SW 1271 (cell line): ENCODE results near the gene SNX24.

Experiments used
- DNase-seq, 2 experiments: peaks; one replicate each; lab custom pipeline; 2025; lab: John Stamatoyannopoulos, UW

The SNX24 gene

GRCh38 chr5:122921826-122922225, 76.4 kb downstream of the SNX24 start:
- DNase-seq = no peak

- no peak for DNase-seq
Observed at GRCh38 chr5:122924203-122924602, 78.8 kb downstream of the SNX24 start.

GRCh38 chr5:122924719-122925395, 79.4 kb downstream of the SNX24 start:
- DNase-seq = no peak

GRCh38 chr5:122929001-122929400, 83.6 kb downstream of the SNX24 start:
- no peak for DNase-seq

GRCh38 chr5:122929980-122930379, 84.6 kb downstream of the SNX24 start:
- no peak for DNase-seq

GRCh38 chr5:122933956-122934355, 88.5 kb downstream of the SNX24 start:
- no peak for DNase-seq

- DNase-seq = no peak
Observed at GRCh38 chr5:122936088-122936487, 90.7 kb downstream of the SNX24 start.

- no peak for DNase-seq
Observed at GRCh38 chr5:122937914-122938313, 92.5 kb downstream of the SNX24 start.

- DNase-seq = no peak
Observed at GRCh38 chr5:122940890-122941289, 95.5 kb downstream of the SNX24 start.

- no peak for DNase-seq
Observed at GRCh38 chr5:122941737-122942136, 96.3 kb downstream of the SNX24 start.

GRCh38 chr5:122942164-122942914, 96.9 kb downstream of the SNX24 start:
- DNase-seq = no peak

GRCh38 chr5:122943050-122943698, 97.8 kb downstream of the SNX24 start:
- no peak for DNase-seq

- DNase-seq = no peak
Observed at GRCh38 chr5:122944051-122944450, 98.6 kb downstream of the SNX24 start.

- no peak for DNase-seq
Observed at GRCh38 chr5:122947372-122947771, 102.0 kb downstream of the SNX24 start.

- DNase-seq = no peak
Observed at GRCh38 chr5:122947772-122948171, 102.4 kb downstream of the SNX24 start.

GRCh38 chr5:122948319-122948718, 102.9 kb downstream of the SNX24 start:
- no peak for DNase-seq

- no peak for DNase-seq
Observed at GRCh38 chr5:122951658-122952057, 106.2 kb downstream of the SNX24 start.

GRCh38 chr5:122954719-122955118, 109.3 kb downstream of the SNX24 start:
- DNase-seq = no peak

- no peak for DNase-seq
Observed at GRCh38 chr5:122957457-122957856, 112.0 kb downstream of the SNX24 start.

GRCh38 chr5:122959740-122960445, 114.5 kb downstream of the SNX24 start:
- DNase-seq = no peak

- DNase-seq = no peak
Observed at GRCh38 chr5:122963305-122963704, 117.9 kb downstream of the SNX24 start.

- no peak for DNase-seq
Observed at GRCh38 chr5:122965111-122965510, 119.7 kb downstream of the SNX24 start.
